ENCODE measurements around the gene PHYHD1. TPM values are rescaled to one million over a fixed set of nuclear protein-coding genes. Genes with fewer than 3 reads are reported as not detected.

The PHYHD1 gene
- total RNA-seq, 1 donor from 2014 or later: 46.5 TPM

- ATAC-seq (no peak), DNase-seq (no peak)
- no peaks in the 10 kb centered on the region for H3K9me3 ChIP-seq
- H3K36me3 ChIP-seq: peaks cover 5% of the 10 kb centered on the region
- intact Hi-C loops (cut with DNase I): loop anchor here (5.0 kb wide), 1 partner anchor 66 kb away; no protein-coding TSS in a partner anchor
- H3K4me3 ChIP-seq: no peak overlapping the region
- TF ChIP-seq, protein P1, sequence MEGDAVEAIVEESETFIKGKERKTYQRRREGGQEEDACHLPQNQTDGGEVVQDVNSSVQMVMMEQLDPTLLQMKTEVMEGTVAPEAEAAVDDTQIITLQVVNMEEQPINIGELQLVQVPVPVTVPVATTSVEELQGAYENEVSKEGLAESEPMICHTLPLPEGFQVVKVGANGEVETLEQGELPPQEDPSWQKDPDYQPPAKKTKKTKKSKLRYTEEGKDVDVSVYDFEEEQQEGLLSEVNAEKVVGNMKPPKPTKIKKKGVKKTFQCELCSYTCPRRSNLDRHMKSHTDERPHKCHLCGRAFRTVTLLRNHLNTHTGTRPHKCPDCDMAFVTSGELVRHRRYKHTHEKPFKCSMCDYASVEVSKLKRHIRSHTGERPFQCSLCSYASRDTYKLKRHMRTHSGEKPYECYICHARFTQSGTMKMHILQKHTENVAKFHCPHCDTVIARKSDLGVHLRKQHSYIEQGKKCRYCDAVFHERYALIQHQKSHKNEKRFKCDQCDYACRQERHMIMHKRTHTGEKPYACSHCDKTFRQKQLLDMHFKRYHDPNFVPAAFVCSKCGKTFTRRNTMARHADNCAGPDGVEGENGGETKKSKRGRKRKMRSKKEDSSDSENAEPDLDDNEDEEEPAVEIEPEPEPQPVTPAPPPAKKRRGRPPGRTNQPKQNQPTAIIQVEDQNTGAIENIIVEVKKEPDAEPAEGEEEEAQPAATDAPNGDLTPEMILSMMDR (IDR thresholded peaks at IDR 0.05): no peak
- peaks cover 4% of the 10 kb centered on the region for H3K4me1 ChIP-seq
- no peaks in the 10 kb centered on the region for H3K27me3 ChIP-seq
- H3K27ac ChIP-seq: no peak overlapping the region
Observed at GRCh38 chr9:128928624-128929023, 7.8 kb downstream of the PHYHD1 start.

GRCh38 chr9:128929560-128929959, 8.8 kb downstream of the PHYHD1 start:
- DNase-seq (no peak), ATAC-seq (no peak)
- intact Hi-C loops (cut with DNase I): loop anchor here (5.0 kb wide), 1 partner anchor 67 kb away; no protein-coding TSS in a partner anchor
- Histone ChIP-seq H3K4me1 (peaks cover 4% of the 10 kb centered on the region), H3K36me3 (peaks cover 9% of the 10 kb centered on the region), H3K4me3 (no peak overlapping the region), H3K27me3 (no peaks in the 10 kb centered on the region), H3K27ac (no peak overlapping the region), H3K9me3 (no peaks in the 10 kb centered on the region)
- TF ChIP-seq, protein P1 (IDR thresholded peaks at IDR 0.05): no peak

DNA sequence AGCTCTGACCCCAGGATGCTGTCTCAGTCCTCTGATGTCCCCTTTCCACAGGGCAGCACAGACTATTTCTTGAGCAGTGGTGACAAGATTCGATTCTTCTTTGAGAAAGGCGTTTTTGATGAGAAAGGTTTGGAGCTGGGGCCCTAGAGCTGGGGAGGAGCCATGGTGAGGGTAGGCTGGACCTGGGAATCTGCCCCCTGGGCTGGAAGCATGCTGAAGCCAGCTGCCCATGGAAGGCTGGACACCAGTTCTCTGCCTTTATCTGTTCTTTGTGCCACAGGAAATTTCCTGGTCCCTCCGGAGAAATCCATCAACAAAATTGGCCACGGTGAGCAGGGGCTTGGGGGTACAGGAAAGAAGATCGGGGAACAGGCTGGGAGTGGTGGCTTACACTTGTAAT, 12.9 kb downstream of the PHYHD1 start:
- no peaks in the 10 kb centered on the region for H3K4me1 ChIP-seq
- intact Hi-C loops (cut with DNase I): no loop called here
- ATAC-seq: no peak
- no peak overlapping the region for H3K27ac ChIP-seq
- TF ChIP-seq, protein P1 (IDR thresholded peaks at IDR 0.05): no peak
- H3K9me3 ChIP-seq: no peaks in the 10 kb centered on the region
- H3K27me3 ChIP-seq: no peaks in the 10 kb centered on the region
- DNase-seq: no peak
- peaks cover 9% of the 10 kb centered on the region for H3K36me3 ChIP-seq
- no peak overlapping the region for H3K4me3 ChIP-seq

DNA sequence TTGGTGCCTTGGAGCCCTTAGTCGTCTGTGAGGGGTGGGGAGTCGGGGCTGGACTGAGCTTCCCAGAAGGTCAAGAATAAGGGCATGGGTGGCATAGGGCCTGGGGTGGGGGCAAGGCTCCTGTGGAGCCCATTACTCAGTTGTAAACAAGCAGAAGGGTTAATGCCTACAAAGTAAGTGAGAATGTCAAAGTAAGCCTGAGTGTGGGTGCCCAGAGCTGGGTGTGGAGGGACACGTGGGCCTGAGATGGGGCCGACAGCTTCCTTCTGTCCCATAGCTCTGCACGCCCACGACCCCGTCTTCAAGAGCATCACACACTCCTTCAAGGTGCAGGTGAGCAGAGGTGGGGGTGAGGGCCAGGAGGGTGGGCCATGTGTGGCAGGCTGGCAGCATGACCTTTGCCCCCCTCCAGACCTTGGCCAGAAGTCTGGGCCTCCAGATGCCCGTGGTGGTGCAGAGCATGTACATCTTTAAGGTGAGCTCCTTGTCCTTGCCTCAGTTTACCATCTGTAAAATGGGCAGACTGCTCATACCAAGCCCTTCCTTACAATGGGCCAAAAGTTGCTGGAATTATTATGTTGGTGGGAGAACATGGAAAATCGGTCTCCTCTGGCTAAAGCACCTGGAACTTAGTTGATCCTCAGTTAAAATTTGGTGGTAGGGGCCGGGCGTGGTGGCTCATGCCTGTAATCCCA, 15.5 kb downstream of the PHYHD1 start:
- Histone ChIP-seq H3K9me3 (no peaks in the 10 kb centered on the region), H3K4me3 (no peak overlapping the region), H3K36me3 (peaks cover 9% of the 10 kb centered on the region), H3K27ac (no peak overlapping the region), H3K27me3 (no peaks in the 10 kb centered on the region), H3K4me1 (no peaks in the 10 kb centered on the region)
- DNase-seq (no peak), ATAC-seq (no peak)
- intact Hi-C loops (cut with DNase I): loop anchor here (5.0 kb wide), 1 partner anchor 84 kb away; no protein-coding TSS in a partner anchor
- TF ChIP-seq, protein P1 (IDR thresholded peaks at IDR 0.05): no peak

DNA sequence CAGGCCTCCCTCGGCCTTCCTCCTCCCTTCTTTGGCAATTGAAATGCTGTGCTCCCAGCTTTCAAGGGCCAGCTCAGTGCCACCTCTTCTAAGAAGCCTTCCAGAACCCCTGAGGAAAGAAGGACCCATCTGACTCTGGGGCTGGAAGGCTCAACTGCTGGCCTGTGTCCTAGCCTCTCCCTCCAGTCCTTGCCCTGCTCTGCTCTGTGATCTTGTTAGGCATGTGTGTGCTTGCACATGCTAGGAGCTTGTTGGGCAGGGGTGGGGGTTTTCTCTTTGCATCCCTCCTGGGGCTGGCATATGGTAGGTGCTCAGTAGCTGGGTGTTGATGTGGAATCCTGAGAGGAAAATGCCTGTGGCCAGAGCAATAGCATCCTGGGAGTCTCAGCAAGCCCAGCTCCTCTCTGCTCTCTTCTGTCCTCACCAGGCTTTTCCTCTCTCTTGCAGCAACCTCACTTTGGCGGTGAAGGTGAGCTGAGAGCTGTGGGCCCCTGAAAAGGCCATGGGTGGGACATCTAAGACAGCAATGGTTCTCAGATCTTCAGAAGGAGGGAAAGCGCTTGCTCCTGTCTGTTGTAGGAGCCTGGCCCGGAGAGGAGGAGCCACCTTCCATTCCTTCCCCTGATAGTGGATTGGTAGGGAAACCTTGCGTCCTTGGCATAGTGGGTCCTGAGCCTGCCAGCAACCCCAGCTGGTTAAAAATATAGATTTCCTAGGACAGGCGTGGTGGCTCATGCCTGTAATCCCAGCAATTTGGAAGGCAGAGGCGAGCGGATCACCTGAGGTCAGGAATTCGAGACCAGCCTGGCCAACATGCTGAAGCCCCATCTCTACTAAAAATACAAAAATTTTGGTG, 16.8 kb downstream of the PHYHD1 start:
- DNase-seq: no peak
- H3K4me1 ChIP-seq: peaks cover 3% of the 10 kb centered on the region
- H3K27me3 ChIP-seq: no peaks in the 10 kb centered on the region
- intact Hi-C loops (cut with DNase I): loop anchor here (5.0 kb wide), 1 partner anchor 85 kb away; no protein-coding TSS in a partner anchor
- no peak for ATAC-seq
- H3K27ac ChIP-seq: no peak overlapping the region
- no peaks in the 10 kb centered on the region for H3K9me3 ChIP-seq
- no peak overlapping the region for H3K4me3 ChIP-seq
- H3K36me3 ChIP-seq: peaks cover 9% of the 10 kb centered on the region
- TF ChIP-seq, protein P1 (IDR thresholded peaks at IDR 0.05): no peak
